HCT116 (cell line): ENCODE results near the gene TCFL5. TPM values are rescaled to one million over a fixed set of nuclear protein-coding genes. Genes with fewer than 3 reads are reported as not detected.

Experiments used
- ATAC-seq: fragments of 200-7000 bp; cut with Tn5 transposase; 2 replicates; pipeline ENCODE4 v1.9.1; 2020; ENCODE audit warnings: mild to moderate bottlenecking, moderate library complexity
- BruUV-seq: library from RNA; stranded (reverse); fragments of 400-500 nt; replicated peaks from 2 replicates; lab custom pipeline; 2021; lab: Mats Ljungman, UMichigan
- CTCF ChIA-PET: fragments of 300-600 bp; sonication (Branson Sonifier 250); formaldehyde crosslinking; loops from one replicate; lab custom pipeline; 2021; ENCODE audit warnings: antibody characterized with exemption; lab: Charles Lee
- POLR2A ChIA-PET: fragments of 300-600, 350-600 bp; sonication (Branson Sonifier 250); formaldehyde crosslinking; loops from one replicate; lab custom pipeline; 2021; ENCODE audit warnings: antibody characterized with exemption; lab: Charles Lee
- RAD21 ChIA-PET, 2 experiments: fragments of 300-600 bp; sonication (Branson Sonifier 250); formaldehyde crosslinking; loops; one replicate each; lab custom pipeline; 2023; ENCODE audit warnings: low total read pairs in 2 of 2; ENCODE audit not compliant: uncharacterized antibody in 2 of 2, unreplicated experiment in 2 of 2, low non-redundant PET in 1 of 2; lab: Charles Lee
- DNase-seq: peaks from one replicate; pipeline ENCODE4 v3.0.0-alpha.2; 2010; ENCODE audit warnings: low read depth, low spot score
- H2AFZ ChIP-seq: fragments of 200-600 bp; shearing (Covaris generic), sonication (generic); 2 replicates; pipeline ENCODE4 v1.6.1; 2017; ENCODE audit warnings: low read depth, mixed run types, mixed read lengths, antibody characterized with exemption, low read length; ENCODE audit not compliant: poor library complexity, severe bottlenecking
- H3K27ac ChIP-seq: 2 replicates; pipeline ENCODE4 v1.5.1; 2012; ENCODE audit warnings: low read depth, low read length
- H3K27me3 ChIP-seq: fragments of 200-600 bp; sonication (generic); 2 replicates; pipeline ENCODE4 v1.6.1; 2016; ENCODE audit warnings: mixed run types, low read length, mixed read lengths; ENCODE audit not compliant: insufficient read depth
- H3K36me3 ChIP-seq, 2 experiments: fragments of 200-500 bp in 1 of 2; fragments of 200-600 bp in 1 of 2; sonication (Bioruptor generic) in 1 of 2; sonication (generic) in 1 of 2; 2 replicates each; pipeline versions ENCODE4 v1.5.1 to v1.6.1; 2014 to 2016; ENCODE audit warnings: low read length in 2 of 2, inconsistent platforms in 1 of 2, mixed read lengths in 1 of 2, mixed run types in 1 of 2; ENCODE audit not compliant: insufficient read depth in 2 of 2, control insufficient read depth in 1 of 2
- H3K4me1 ChIP-seq, 2 experiments: fragments of 200-600 bp in 1 of 2; sonication (generic) in 1 of 2; 2 replicates each; pipeline versions ENCODE4 v1.5.1 to v1.6.1; 2012 to 2017; ENCODE audit warnings: low read length in 2 of 2, inconsistent platforms in 1 of 2, mild to moderate bottlenecking in 1 of 2, mixed read lengths in 1 of 2, mixed run types in 1 of 2, moderate library complexity in 1 of 2; ENCODE audit not compliant: insufficient read depth in 2 of 2, control insufficient read depth in 1 of 2
- H3K4me2 ChIP-seq: fragments of 200-600 bp; sonication (generic); 2 replicates; pipeline ENCODE4 v1.6.1; 2017; ENCODE audit warnings: mixed run types, low read length, mixed read lengths
- H3K4me3 ChIP-seq, 2 experiments: fragments of 200-600 bp in 1 of 2; sonication (generic) in 1 of 2; replicated peaks in 1 of 2; 2 replicates each; pipeline ENCODE4 v1.5.1; 2011 to 2016; ENCODE audit warnings: low read length in 2 of 2, control low read depth in 1 of 2, low read depth in 1 of 2, mild to moderate bottlenecking in 1 of 2, mixed read lengths in 1 of 2, mixed run types in 1 of 2
- H3K79me2 ChIP-seq: fragments of 200-600 bp; sonication (generic); 2 replicates; pipeline ENCODE4 v1.6.1; 2017; ENCODE audit warnings: mild to moderate bottlenecking, mixed run types, low read length, moderate library complexity, mixed read lengths; ENCODE audit not compliant: insufficient read depth
- H3K9ac ChIP-seq: fragments of 200-600 bp; sonication (generic); 2 replicates; pipeline ENCODE4 v1.6.1; 2016; ENCODE audit warnings: low read length, mixed read lengths
- H3K9me2 ChIP-seq: fragments of 200-600 bp; sonication (generic), shearing (Covaris generic); 2 replicates; pipeline ENCODE4 v1.6.1; 2017; ENCODE audit warnings: mixed run types, mild to moderate bottlenecking, moderate library complexity; ENCODE audit not compliant: insufficient read depth
- H3K9me3 ChIP-seq, 2 experiments: fragments of 200-500 bp in 1 of 2; fragments of 200-600 bp in 1 of 2; sonication (Bioruptor generic) in 1 of 2; sonication (generic) in 1 of 2; 2 replicates each; pipeline ENCODE4 v1.6.1; 2014 to 2017; ENCODE audit warnings: low read length in 2 of 2, mixed read lengths in 2 of 2, inconsistent platforms in 1 of 2, low read depth in 1 of 2, mild to moderate bottlenecking in 1 of 2, mixed run types in 1 of 2, moderate library complexity in 1 of 2; ENCODE audit not compliant: control insufficient read depth in 1 of 2, insufficient read depth in 1 of 2
- H4K20me1 ChIP-seq: fragments of 200-600 bp; sonication (generic), shearing (Covaris generic); 2 replicates; pipeline ENCODE4 v1.6.1; 2017; ENCODE audit warnings: mixed run types, mild to moderate bottlenecking, moderate library complexity; ENCODE audit not compliant: insufficient read depth
- CBX3 ChIP-seq: IDR thresholded peaks from 2 replicates; pipeline ENCODE4 v1.6.1; 2012; ENCODE audit warnings: low read depth
- EZH2 ChIP-seq: fragments of 200-600 bp; sonication (generic); IDR thresholded peaks from 2 replicates; pipeline ENCODE4 v1.6.1; 2017; ENCODE audit warnings: antibody characterized with exemption, mixed run types
- EZH2phosphoT487 ChIP-seq: fragments of 200-600 bp; IDR thresholded peaks from 2 replicates; pipeline ENCODE4 v1.6.1; 2018; ENCODE audit warnings: antibody characterized with exemption, borderline replicate concordance
- intact Hi-C: fragments of 100-400 bp; cut with micrococcal nuclease; formaldehyde crosslinking; loops from 2 replicates; pipeline ENCODE4 v1.10.0; 2022
- total RNA-seq: library from RNA; stranded (reverse); gene quantifications from one replicate; pipeline ENCODE4 v1.2.1, GENCODE V29; 2021; ENCODE audit not compliant: unreplicated experiment
- TF ChIP-seq, protein P1 (sequence below): IDR thresholded peaks from 2 replicates; pipeline ENCODE4 v1.6.1; 2011; ENCODE audit warnings: mild to moderate bottlenecking, low read length, moderate library complexity; ENCODE audit not compliant: insufficient replicate concordance; ENCODE audit errors: extremely low read depth

Gene TCFL5
- total RNA-seq, 1 experiment from 2014 or later, result 20.4 TPM

- no peak for ATAC-seq
- Histone ChIP-seq H3K9me3 (no peaks in the 10 kb centered on the region), H3K4me1 (peaks cover 20 to 25% of the 10 kb centered on the region in 2 experiments), H3K79me2 (no peaks in the 10 kb centered on the region), H3K9ac (no peak overlapping the region), H3K27ac (no peak overlapping the region), H4K20me1 (no peaks in the 10 kb centered on the region), H3K4me2 (no peak overlapping the region), H3K9me2 (no peaks in the 10 kb centered on the region), H3K4me3 (no peak overlapping the region), H2AFZ (no peak overlapping the region), H3K27me3 (no peaks in the 10 kb centered on the region), H3K36me3 (no peaks in the 10 kb centered on the region)
- ChIA-PET CTCF (no interaction called here), RAD21 (no interaction called here), POLR2A (interaction anchor here (0.6 kb wide), 1 partner anchor 443 kb away, joined by 7 read pairs; the partner anchor contains the start of gene RPS21)
- no peak for DNase-seq
- BruUV-seq, result no TSS peak
- intact Hi-C loops, result no loop called here
- TF ChIP-seq, protein P1, sequence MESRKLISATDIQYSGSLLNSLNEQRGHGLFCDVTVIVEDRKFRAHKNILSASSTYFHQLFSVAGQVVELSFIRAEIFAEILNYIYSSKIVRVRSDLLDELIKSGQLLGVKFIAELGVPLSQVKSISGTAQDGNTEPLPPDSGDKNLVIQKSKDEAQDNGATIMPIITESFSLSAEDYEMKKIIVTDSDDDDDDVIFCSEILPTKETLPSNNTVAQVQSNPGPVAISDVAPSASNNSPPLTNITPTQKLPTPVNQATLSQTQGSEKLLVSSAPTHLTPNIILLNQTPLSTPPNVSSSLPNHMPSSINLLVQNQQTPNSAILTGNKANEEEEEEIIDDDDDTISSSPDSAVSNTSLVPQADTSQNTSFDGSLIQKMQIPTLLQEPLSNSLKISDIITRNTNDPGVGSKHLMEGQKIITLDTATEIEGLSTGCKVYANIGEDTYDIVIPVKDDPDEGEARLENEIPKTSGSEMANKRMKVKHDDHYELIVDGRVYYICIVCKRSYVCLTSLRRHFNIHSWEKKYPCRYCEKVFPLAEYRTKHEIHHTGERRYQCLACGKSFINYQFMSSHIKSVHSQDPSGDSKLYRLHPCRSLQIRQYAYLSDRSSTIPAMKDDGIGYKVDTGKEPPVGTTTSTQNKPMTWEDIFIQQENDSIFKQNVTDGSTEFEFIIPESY, result no peak
- no peak for TF ChIP-seq EZH2phosphoT487
- no peak for TF ChIP-seq CBX3
- no peak for TF ChIP-seq EZH2
These were observed 32.1 kb downstream of the TCFL5 start for GRCh38 chr20:62829231-62830230.
